A549 (cell line): ENCODE results near the gene CCDC73. TPM values are rescaled to one million over a fixed set of nuclear protein-coding genes. Genes with fewer than 3 reads are reported as not detected.

Experiments
- ATAC-seq, 2 experiments: fragments of 200-7000 bp in 1 of 2; fragments of >200 bp in 1 of 2; cut with Nextera tagmentation in 1 of 2; cut with Tn5 transposase in 1 of 2; 3 replicates each; pipeline versions ENCODE4 v1.8.0 to v1.9.1; 2018 to 2020; ENCODE audit warnings: mild to moderate bottlenecking in 1 of 2, moderate library complexity in 1 of 2
- CTCF ChIA-PET: fragments of 300-600 bp; sonication (Branson Sonifier 250); formaldehyde crosslinking; extraction: SDS; loops from one replicate; lab custom pipeline; 2021; ENCODE audit warnings: antibody characterized with exemption, inconsistent platforms; lab: Yijun Ruan, JAX
- POLR2A ChIA-PET: fragments of 350-600 bp; formaldehyde crosslinking; extraction: SDS; loops from one replicate; lab custom pipeline; 2021; ENCODE audit warnings: antibody characterized with exemption, inconsistent platforms; lab: Yijun Ruan, JAX
- DNase-seq, 2 experiments: peaks; one replicate each; pipeline versions ENCODE4 v3.0.0 to v3.0.0-alpha.2; 2011 to 2016; ENCODE audit warnings: low read depth in 1 of 2, low spot score in 1 of 2
- FAIRE-seq: peaks from 2 replicates; lab custom pipeline; 2011; peaks lifted over from hg19 to GRCh38; lab: Jason Lieb, UNC
- H3K27ac ChIP-seq, 2 experiments: fragments of >200 bp; sonication (Bioruptor Twin); formaldehyde crosslinking; 3 replicates each; pipeline ENCODE4 v1.5.1; 2016 to 2017
- H3K4me1 ChIP-seq: fragments of >200 bp; sonication (Bioruptor Twin); formaldehyde crosslinking; 3 replicates; pipeline ENCODE4 v1.6.1; 2016
- H3K4me2 ChIP-seq: fragments of >200 bp; sonication (Bioruptor Twin); formaldehyde crosslinking; 3 replicates; pipeline ENCODE4 v1.6.1; 2016
- H3K4me3 ChIP-seq: fragments of >200 bp; sonication (Bioruptor Twin); formaldehyde crosslinking; 3 replicates; pipeline ENCODE4 v1.5.1; 2016
- H3K9me3 ChIP-seq: fragments of >200 bp; sonication (Bioruptor Twin); formaldehyde crosslinking; 3 replicates; pipeline ENCODE4 v1.6.1; 2016
- BHLHE40 ChIP-seq: IDR thresholded peaks from 2 replicates; pipeline ENCODE4 v1.6.1; 2012; ENCODE audit warnings: low read depth, low read length, inconsistent platforms
- E2F6 ChIP-seq: IDR thresholded peaks from 2 replicates; pipeline ENCODE4 v1.6.1; 2012; ENCODE audit warnings: low read depth, borderline replicate concordance
- EHMT2 ChIP-seq: fragments of 200-600 bp; sonication (generic); IDR thresholded peaks from 2 replicates; pipeline ENCODE4 v1.6.1; 2016; ENCODE audit warnings: antibody characterized with exemption, low read depth, mild to moderate bottlenecking, moderate library complexity
- ELK1 ChIP-seq: fragments of 150-350 bp; IDR thresholded peaks from 2 replicates; pipeline ENCODE4 v1.6.1; 2014; ENCODE audit warnings: low read depth, mild to moderate bottlenecking, low read length
- ESRRA ChIP-seq: fragments of 150-350 bp; IDR thresholded peaks from 2 replicates; pipeline ENCODE4 v1.6.1; 2014; ENCODE audit warnings: mild to moderate bottlenecking, low read length, borderline replicate concordance
- HES2 ChIP-seq: fragments of >200 bp; sonication (Bioruptor Twin); formaldehyde crosslinking; IDR thresholded peaks from 2 replicates; pipeline ENCODE4 v1.6.1; 2016
- HEYL ChIP-seq: fragments of 250-450 bp; sonication (Bioruptor Pico); IDR thresholded peaks from 2 replicates; pipeline ENCODE4 v1.8.0; 2021; ENCODE audit warnings: mild to moderate bottlenecking, moderate library complexity
- HMGXB4 ChIP-seq: fragments of 250-450 bp; sonication (Bioruptor Pico); IDR thresholded peaks from 2 replicates; pipeline ENCODE4 v1.5.0; 2021; ENCODE audit warnings: mild to moderate bottlenecking, moderate library complexity, borderline replicate concordance
- HOXB13 ChIP-seq: fragments of 250-450 bp; sonication (Bioruptor Pico); IDR thresholded peaks from 2 replicates; pipeline ENCODE4 v1.5.0; 2020; ENCODE audit warnings: low read depth, mild to moderate bottlenecking, moderate library complexity
- KDM1A ChIP-seq: fragments of 200-600 bp; sonication (generic); IDR thresholded peaks from 2 replicates; pipeline ENCODE4 v1.6.1; 2016; ENCODE audit warnings: low read depth, mild to moderate bottlenecking
- MAX ChIP-seq: IDR thresholded peaks from 2 replicates; pipeline ENCODE4 v1.6.1; 2012
- NPAS2 ChIP-seq: fragments of 250-450 bp; sonication (Bioruptor Pico); IDR thresholded peaks from 2 replicates; pipeline ENCODE4 v1.8.0; 2022; ENCODE audit warnings: mild to moderate bottlenecking, moderate library complexity, borderline replicate concordance
- POLR2A ChIP-seq: IDR thresholded peaks from 2 replicates; pipeline ENCODE4 v1.6.1; 2012; ENCODE audit warnings: mild to moderate bottlenecking, low read length
- RAD21 ChIP-seq, 2 experiments: fragments of >200 bp in 1 of 2; sonication (Bioruptor Twin) in 1 of 2; formaldehyde crosslinking in 1 of 2; IDR thresholded peaks in 1 of 2; conservative IDR thresholded peaks in 1 of 2; 2 replicates in 1 of 2; 3 replicates in 1 of 2; pipeline ENCODE4 v1.6.1; 2012 to 2018; ENCODE audit warnings: inconsistent platforms in 1 of 2
- RCOR1 ChIP-seq: fragments of 150-350 bp; IDR thresholded peaks from 2 replicates; pipeline ENCODE4 v1.6.1; 2014; ENCODE audit warnings: antibody characterized with exemption, low read length, low read depth
- RFX5 ChIP-seq: fragments of 450-650 bp; IDR thresholded peaks from 2 replicates; pipeline ENCODE4 v1.7.1; 2014; ENCODE audit warnings: antibody characterized with exemption, mild to moderate bottlenecking, moderate library complexity
- RNF2 ChIP-seq: fragments of 200-600 bp; sonication (generic); IDR thresholded peaks from 2 replicates; pipeline ENCODE4 v1.6.1; 2016; ENCODE audit warnings: low read depth, mild to moderate bottlenecking, antibody characterized with exemption, moderate library complexity, borderline replicate concordance
- TFCP2L1 ChIP-seq: fragments of 250-450 bp; sonication (Bioruptor Pico); IDR thresholded peaks from 2 replicates; pipeline ENCODE4 v1.5.0; 2021; ENCODE audit warnings: mild to moderate bottlenecking
- TP53 ChIP-seq: fragments of 250-450 bp; sonication (Bioruptor Pico); IDR thresholded peaks from 2 replicates; pipeline ENCODE4 v1.5.0; 2021; ENCODE audit warnings: mild to moderate bottlenecking, moderate library complexity
- ZNF302 ChIP-seq: fragments of 250-450 bp; sonication (Bioruptor Pico); IDR thresholded peaks from 2 replicates; pipeline ENCODE4 v1.9.0; 2021; ENCODE audit warnings: inconsistent platforms, mild to moderate bottlenecking, moderate library complexity
- WGBS: methylation state at CpG from one replicate; pipeline ENCODE4 v1.1.6; 2017; ENCODE audit errors: missing lambda C conversion rate; 5-methylcytosine and 5-hydroxymethylcytosine counted together
- polyA plus RNA-seq, 4 experiments: library from polyadenylated mRNA; depleted of rRNA in 3 of 4; stranded (reverse); fragments of >200 nt; fragmentation: RNase III in 1 of 4; extraction: RNeasy Plus Mini Kit Qiagen cat#74134 plus additional on column Dnase treatment in 1 of 4; gene quantifications; 2 replicates in 3 of 4; 3 replicates in 1 of 4; pipeline ENCODE4 v1.2.3, GENCODE V29; 2011 to 2017
- TF ChIP-seq, protein P1 (sequence below): fragments of 200-600 bp; sonication (generic); IDR thresholded peaks from 2 replicates; pipeline ENCODE4 v1.6.1; 2016; ENCODE audit warnings: antibody characterized with exemption, mild to moderate bottlenecking, moderate library complexity

CCDC73 gene
- polyA plus RNA-seq, 2 of the 4 experiments (the other 2 are of a cell fraction), result 0.03 TPM; not detected in 1

DNA sequence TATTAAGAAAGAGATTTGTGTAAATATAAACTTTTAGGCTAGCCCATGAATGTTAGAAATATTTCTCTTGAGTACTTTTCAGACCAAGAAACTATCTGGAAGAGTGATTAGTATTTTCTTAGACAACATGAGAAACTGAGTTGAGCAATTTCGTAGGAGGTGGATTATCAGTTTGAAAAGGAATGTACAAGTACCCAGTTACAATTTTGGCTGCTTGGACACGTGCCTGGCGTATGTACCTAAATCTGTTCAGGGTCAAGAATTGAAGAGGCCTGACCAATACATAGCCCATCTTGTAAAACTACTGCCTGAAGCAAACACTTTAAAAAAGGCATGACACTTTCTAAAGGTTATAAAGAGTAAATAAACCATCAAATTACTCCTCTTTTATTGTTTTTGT lies 71.1 kb downstream of the CCDC73 start:
- CTCF ChIA-PET, result no interaction called here
- DNase-seq, result no peak
- FAIRE-seq, result no peak
- Histone ChIP-seq H3K27ac (no peak overlapping the region), H3K9me3 (no peaks in the 10 kb centered on the region), H3K4me2 (no peak overlapping the region), H3K4me3 (no peak overlapping the region), H3K4me1 (no peaks in the 10 kb centered on the region)
- TF ChIP-seq BHLHE40, result no peak
- TF ChIP-seq RNF2, result no peak
- no peak for TF ChIP-seq HEYL (CRISPR knock-in tag)
- TF ChIP-seq HOXB13 (CRISPR knock-in tag), result no peak
- TF ChIP-seq TP53 (CRISPR knock-in tag), result no peak
- ATAC-seq, result no peak
- POLR2A ChIA-PET, result no interaction called here
- 56% methylated on average over 3 of the region's 3 CpGs for WGBS

- Histone ChIP-seq H3K4me1 (no peaks in the 10 kb centered on the region), H3K27ac (no peak overlapping the region), H3K9me3 (no peaks in the 10 kb centered on the region), H3K4me2 (no peak overlapping the region), H3K4me3 (no peak overlapping the region)
- FAIRE-seq (no peak), ATAC-seq (no peak), DNase-seq (no peak)
- ChIA-PET CTCF (no interaction called here), POLR2A (no interaction called here)
- TF ChIP-seq HES2 (no peak), KDM1A (no peak), ZNF302 (CRISPR knock-in tag) (no peak), RCOR1 (no peak), RFX5 (no peak), ELK1 (no peak), POLR2A (no peak), HEYL (CRISPR knock-in tag) (no peak), EHMT2 (no peak), RAD21 (conservative IDR thresholded peaks at IDR 0.05 in 1 of 2, IDR thresholded peaks at IDR 0.05 in 1 of 2) (no peak), MAX (no peak), NPAS2 (no peak), TFCP2L1 (no peak), ESRRA (no peak), E2F6 (no peak), HMGXB4 (CRISPR knock-in tag) (no peak)
- TF ChIP-seq, protein P1, sequence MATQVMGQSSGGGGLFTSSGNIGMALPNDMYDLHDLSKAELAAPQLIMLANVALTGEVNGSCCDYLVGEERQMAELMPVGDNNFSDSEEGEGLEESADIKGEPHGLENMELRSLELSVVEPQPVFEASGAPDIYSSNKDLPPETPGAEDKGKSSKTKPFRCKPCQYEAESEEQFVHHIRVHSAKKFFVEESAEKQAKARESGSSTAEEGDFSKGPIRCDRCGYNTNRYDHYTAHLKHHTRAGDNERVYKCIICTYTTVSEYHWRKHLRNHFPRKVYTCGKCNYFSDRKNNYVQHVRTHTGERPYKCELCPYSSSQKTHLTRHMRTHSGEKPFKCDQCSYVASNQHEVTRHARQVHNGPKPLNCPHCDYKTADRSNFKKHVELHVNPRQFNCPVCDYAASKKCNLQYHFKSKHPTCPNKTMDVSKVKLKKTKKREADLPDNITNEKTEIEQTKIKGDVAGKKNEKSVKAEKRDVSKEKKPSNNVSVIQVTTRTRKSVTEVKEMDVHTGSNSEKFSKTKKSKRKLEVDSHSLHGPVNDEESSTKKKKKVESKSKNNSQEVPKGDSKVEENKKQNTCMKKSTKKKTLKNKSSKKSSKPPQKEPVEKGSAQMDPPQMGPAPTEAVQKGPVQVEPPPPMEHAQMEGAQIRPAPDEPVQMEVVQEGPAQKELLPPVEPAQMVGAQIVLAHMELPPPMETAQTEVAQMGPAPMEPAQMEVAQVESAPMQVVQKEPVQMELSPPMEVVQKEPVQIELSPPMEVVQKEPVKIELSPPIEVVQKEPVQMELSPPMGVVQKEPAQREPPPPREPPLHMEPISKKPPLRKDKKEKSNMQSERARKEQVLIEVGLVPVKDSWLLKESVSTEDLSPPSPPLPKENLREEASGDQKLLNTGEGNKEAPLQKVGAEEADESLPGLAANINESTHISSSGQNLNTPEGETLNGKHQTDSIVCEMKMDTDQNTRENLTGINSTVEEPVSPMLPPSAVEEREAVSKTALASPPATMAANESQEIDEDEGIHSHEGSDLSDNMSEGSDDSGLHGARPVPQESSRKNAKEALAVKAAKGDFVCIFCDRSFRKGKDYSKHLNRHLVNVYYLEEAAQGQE, result no peak
Observed at GRCh38 chr11:32722255-32722654, 72.2 kb downstream of the CCDC73 start.
